Omental fat pad (tissue), 4 donors: ENCODE measurements around the gene PICALM. TPM values are rescaled to one million over a fixed set of nuclear protein-coding genes. Genes with fewer than 3 reads are reported as not detected.

ENCODE experiments used
- ATAC-seq: fragments of 150-250 bp; one replicate; pipeline ENCODE4 v1.9.1; 2016; ENCODE audit warnings: mild to moderate bottlenecking, moderate library complexity; ENCODE audit not compliant: low FRiP score
- DNase-seq: peaks from one replicate; pipeline ENCODE4 v3.0.0-alpha.2; 2019; ENCODE audit warnings: low spot score
- total RNA-seq, 4 donors: library from RNA; depleted of rRNA; stranded (reverse); fragments of >200 nt; gene quantifications; one replicate each; pipeline ENCODE4 v1.1.0, GENCODE V29; 2016
- TF ChIP-seq, protein P1 (sequence below), 3 donors: fragments of 450-650 bp; IDR thresholded peaks; one replicate each; pipeline ENCODE4 v1.5.1; 2016 to 2017; ENCODE audit warnings: antibody characterized with exemption in 3 of 3, mild to moderate bottlenecking in 3 of 3, moderate library complexity in 2 of 3

PICALM gene
- total RNA-seq, 4 donors from 2014 or later = 302 to 622 (median 395) TPM

DNA sequence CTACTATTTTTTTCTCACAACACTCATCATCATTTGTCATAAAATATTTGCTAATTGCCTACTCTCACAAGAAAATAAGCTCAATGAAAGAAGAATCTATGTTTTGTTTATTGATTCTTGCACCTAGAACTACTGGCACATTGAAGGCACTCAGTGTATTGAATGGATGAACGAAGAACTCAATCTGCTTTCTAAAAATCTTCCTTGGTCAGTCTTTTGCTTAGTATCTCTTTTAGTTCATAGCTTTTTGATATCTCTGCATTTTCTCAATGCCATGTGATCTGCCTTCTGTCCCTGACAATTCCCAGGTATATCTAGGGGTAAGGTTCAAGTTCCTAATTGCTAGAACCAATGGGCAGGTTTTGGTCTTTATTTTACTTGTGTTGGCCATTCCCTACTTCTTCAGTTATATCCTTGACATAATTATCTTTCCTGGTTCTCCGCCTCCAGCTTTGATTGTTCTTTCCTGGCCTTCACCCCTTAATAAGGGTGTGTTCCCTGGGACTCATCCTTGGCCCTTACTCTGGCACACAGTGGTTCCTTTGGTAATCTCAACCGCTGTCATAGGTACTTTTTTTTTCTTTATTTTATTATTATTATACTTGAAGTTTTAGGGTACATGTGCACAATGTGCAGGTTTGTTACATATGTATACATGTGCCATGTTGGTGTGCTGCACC, 117.3 kb downstream of the PICALM start:
- TF ChIP-seq, protein P1, sequence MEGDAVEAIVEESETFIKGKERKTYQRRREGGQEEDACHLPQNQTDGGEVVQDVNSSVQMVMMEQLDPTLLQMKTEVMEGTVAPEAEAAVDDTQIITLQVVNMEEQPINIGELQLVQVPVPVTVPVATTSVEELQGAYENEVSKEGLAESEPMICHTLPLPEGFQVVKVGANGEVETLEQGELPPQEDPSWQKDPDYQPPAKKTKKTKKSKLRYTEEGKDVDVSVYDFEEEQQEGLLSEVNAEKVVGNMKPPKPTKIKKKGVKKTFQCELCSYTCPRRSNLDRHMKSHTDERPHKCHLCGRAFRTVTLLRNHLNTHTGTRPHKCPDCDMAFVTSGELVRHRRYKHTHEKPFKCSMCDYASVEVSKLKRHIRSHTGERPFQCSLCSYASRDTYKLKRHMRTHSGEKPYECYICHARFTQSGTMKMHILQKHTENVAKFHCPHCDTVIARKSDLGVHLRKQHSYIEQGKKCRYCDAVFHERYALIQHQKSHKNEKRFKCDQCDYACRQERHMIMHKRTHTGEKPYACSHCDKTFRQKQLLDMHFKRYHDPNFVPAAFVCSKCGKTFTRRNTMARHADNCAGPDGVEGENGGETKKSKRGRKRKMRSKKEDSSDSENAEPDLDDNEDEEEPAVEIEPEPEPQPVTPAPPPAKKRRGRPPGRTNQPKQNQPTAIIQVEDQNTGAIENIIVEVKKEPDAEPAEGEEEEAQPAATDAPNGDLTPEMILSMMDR (IDR thresholded peaks at IDR 0.05) = no peak
- DNase-seq = no peak
- no peak for ATAC-seq

DNA sequence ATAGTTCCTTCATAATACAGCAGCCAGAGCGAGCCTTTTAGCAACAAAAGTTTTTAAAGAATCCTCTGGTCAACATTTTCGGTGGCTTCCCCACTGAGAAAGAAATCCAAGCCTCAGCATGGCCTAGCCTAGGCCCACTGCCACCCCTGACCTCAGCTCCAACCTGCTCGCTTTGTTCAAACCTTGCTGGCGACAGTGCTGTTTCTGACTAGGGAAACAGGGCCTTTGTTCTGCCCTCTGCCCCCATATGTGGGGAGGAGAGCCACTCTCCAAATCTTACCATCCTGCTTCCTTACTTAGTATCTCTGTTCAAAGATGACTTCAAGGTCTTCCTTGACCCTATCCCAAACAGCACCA, 117.9 kb downstream of the PICALM start:
- ATAC-seq (no peak), DNase-seq (no peak)
- TF ChIP-seq, protein P1 (IDR thresholded peaks at IDR 0.05) = no peak

DNA sequence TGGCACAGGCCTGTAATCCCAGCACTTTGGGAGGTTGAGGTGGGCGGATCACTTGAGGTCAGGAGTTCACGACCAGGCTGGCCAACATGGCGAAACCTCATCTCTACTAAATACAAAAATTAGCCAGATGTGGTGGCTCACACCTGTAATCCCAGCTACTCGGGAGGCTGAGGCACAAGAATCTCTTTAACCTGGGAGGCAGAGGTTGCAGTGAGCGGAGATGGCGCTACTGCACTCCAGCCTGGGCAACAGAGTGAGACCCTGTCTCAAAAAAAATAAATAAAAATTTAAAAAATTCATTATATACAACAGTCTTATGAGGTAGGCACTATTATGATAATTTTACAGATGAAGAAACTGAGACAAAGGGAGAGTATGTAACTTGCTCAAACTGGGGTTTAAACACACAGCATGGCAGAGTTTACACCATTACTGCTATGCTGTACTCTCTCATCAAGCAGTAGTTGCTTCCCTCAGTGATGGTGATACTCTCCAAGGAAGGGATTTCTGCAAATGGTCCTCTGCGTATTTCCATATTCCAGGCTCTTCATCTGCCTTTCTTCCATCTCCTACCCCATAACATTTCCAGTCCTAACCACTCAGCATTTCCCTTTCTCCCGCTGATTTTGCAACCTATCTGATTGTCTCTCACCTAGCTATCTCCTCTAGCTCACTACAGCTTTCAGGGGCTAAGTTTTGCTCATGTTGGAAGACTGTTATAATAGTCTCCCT, 118.4 kb downstream of the PICALM start:
- ATAC-seq (no peak), DNase-seq (no peak)
- TF ChIP-seq, protein P1 (IDR thresholded peaks at IDR 0.05) = no peak

DNA sequence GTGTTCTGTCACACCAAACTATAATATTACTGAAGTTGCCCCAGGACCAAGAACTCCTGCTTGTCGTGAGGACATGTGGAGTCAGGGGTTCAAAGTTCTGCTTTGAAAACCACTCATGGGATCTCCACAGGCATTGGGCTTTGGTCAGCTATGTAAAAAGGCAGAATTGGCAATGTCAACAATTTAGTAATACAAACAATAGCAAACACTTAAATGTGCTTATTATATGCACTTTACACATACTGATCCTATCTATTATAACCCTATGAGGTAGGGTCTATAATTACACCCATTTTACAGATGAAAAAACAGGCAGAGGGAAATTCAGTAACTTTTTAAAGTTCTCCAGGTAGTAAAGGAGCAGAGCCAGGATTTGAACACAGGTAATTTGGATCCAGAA, 119.1 kb downstream of the PICALM start:
- ATAC-seq (no peak), DNase-seq (no peak)
- TF ChIP-seq, protein P1 (IDR thresholded peaks at IDR 0.05) = no peak

DNA sequence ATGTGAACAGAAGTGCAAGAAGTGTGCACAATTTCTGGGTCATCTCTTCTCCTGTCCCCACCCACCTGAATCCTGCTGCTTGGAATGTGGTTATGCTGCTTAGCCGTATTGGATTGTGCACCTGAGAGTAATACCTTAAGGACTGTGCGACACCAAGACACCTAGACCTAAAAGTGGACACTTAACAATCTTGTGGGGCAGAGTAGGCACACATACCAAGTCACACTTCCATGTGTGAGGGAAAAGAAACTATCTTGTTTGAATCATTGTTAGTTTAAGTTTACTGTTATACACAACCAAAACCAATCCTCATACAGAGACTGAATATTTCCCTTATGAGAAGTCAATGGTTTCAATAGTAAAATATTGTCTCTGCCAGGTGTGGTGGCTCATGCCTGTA, 120.0 kb downstream of the PICALM start:
- DNase-seq (no peak), ATAC-seq (no peak)
- TF ChIP-seq, protein P1 (IDR thresholded peaks at IDR 0.05) = no peak

DNA sequence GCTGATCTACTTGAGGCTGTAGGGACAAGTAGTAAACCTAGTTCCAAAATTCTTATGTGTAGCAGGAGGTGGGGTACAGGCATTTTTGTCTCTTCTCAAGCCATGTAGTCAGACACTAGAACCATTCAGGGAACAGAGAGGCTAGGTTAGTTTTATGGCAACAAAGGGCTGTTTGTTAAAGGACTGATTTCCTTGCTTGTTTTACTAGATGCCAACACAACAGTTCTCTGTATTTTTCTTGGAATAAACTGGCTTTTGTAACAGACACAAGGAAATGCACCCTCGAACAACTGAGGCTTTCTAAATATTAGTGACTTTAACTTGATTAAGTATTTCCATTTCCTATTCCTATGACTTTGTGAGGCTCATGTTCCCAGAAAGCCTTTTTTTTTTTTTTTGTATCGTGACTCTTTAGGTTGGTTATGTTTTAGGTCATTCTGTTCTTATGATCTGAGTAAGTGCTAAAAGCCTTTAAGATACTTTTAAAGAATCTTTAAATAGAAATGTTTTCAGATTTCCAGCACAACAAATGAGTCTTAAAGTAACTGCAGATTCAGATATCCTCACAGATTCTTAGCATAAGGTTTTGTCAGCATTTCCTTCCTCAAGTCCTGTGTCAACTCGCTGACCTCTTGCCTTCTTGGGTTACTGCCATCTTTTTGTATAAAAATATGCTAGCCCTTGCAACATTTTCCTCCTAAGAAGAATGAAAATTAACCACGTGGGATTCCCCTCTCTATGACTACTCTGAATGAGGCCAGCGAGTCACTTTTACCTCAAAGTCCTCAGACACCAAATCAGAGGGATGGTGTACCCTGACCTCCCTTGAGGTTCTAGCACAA, 121.2 kb downstream of the PICALM start:
- peak; percentile 69 for ATAC-seq
- DNase-seq = no peak
- TF ChIP-seq, protein P1 (IDR thresholded peaks at IDR 0.05) = no peak
